DMS53 treated with DMSO at 0.1 percent for 48 hours (cell line): ENCODE measurements around the gene BBOX1.

Source experiments
- DNase-seq: peaks from one replicate; lab custom pipeline; 2025; ENCODE audit not compliant: unreplicated experiment; lab: John Stamatoyannopoulos, UW

BBOX1 gene

DNA sequence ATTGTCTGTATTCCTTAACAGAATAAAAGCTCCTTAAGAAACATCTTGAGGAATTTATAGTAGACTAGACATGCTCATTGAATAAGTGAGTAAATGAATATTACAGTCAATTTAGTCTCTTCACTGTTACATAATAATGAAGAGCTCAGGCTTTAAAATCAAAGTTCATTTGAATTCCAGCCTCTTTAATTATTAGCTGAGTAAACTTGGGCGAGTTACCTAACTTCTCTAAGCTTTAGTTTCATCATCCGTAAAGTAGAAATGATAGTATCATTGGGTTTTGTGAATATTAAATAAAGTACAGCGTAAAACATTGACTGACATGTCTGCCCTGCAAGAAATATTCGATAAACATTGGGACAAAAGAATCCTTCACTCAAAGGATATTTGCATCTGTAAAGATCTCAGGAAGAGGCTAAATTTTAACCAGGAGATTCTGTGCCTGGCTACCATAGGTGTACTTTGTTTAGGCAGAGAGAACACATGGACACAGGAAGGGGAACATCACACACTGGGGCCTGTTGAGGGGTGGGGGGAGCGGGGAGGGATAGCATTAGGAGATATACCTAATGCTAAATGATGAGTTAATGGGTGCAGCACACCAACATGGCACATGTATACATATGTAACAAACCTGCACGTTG lies 15.2 kb upstream of the BBOX1 start:
- DNase-seq = no peak

- no peak for DNase-seq
Measured at GRCh38 chr11:27025957-27026733, 14.5 kb upstream of the BBOX1 start.

- no peak for DNase-seq
Measured at GRCh38 chr11:27028561-27028965, 12.1 kb upstream of the BBOX1 start.

GRCh38 chr11:27029966-27030365 lies 10.6 kb upstream of the BBOX1 start:
- DNase-seq = no peak

- DNase-seq = no peak
Measured at GRCh38 chr11:27031754-27032153, 8.9 kb upstream of the BBOX1 start.

DNA sequence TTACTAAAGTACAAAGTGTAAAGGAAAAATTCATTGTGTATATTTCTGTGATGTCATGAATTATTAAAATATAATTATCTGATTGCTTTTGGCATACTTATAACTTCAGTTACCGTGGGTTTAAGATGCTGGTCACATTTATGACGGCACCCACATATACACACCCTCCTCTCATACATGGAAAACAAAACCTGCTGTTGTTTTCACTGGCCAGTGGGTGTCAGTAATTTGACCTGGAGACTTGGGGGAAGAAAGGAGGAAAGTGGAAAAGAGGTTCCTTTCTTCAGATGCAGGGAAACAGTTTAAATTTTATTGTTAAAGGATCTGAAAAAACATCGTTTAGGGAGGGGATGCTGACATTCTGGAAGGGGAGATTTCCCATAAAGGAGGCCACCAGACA lies 742 bp upstream of the BBOX1 start:
- DNase-seq = no peak

DNA sequence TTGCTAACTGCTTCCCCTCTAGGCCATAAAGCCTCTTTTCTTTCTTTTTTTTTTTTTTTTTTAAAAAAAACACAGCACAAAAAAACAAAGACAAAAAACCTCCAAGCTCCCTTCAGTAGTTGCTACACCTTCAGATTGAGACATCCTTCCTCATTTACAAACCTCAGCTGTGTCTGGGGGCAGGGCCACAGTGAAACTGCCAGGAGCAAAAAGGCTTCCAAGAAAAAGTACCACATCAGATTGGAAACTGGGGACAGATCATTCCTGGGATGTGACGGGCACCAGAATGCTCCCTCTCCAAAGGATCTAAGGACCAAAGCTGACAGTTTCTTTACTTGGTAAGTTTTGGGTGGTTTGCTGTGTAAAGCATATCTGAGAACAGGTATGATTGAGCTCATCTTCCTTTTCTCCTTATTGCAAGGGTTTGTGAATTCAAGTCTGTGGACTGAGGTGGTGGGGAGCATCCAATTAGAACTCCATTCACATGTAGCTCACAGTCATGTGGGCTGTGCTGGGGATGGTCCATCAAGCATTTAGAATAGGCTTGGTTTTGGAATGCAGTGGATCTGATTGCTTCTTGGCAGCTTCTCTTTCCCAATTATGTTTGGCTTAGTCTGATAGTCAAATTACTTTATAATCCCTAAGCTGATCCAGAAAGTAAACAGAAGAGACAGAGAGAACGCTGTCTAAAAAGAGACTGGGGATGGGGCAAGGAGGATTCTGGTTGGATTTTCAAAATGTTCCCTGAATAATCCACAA lies 705 bp downstream of the BBOX1 start:
- DNase-seq = no peak

DNA sequence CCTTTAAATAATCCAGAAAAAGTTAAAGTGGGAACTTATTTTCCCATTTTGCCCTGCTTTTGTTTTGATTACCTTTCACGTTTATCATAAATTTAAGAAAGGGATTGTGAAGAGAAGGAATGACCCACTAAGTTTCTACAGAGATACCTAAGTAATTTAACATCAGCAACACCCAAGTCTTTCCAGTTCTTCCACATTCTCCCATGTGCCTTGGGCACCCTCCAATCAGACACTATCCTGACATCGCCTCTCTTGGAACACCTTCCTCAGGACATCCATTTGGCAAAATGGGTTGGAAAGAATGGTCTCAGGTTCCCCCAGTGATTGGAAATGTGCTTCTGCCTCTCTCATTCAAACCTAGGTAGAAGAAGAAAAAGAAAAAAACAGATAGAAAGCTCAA lies 6.3 kb downstream of the BBOX1 start:
- DNase-seq = no peak

DNA sequence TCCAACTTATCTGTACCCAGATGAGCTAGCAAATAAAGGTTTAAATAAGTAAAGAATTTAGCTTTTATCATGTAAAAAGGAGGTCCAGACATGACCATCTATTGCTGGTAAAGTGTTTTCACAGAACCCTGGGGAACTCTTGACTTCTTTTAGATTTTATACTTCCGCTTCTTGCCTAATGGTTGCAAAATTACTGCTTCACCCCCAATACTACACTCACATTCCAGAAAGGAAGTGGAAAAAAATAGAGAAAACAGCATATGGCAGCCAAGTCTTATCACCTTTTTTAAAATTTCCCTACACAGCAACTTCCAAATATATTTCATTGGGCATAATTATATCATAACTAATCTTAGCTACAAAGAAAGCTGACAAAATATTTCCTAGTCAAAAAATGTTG lies 12.1 kb downstream of the BBOX1 start:
- no peak for DNase-seq

- no peak for DNase-seq
Measured at GRCh38 chr11:27055065-27055682, 14.6 kb downstream of the BBOX1 start.

DNA sequence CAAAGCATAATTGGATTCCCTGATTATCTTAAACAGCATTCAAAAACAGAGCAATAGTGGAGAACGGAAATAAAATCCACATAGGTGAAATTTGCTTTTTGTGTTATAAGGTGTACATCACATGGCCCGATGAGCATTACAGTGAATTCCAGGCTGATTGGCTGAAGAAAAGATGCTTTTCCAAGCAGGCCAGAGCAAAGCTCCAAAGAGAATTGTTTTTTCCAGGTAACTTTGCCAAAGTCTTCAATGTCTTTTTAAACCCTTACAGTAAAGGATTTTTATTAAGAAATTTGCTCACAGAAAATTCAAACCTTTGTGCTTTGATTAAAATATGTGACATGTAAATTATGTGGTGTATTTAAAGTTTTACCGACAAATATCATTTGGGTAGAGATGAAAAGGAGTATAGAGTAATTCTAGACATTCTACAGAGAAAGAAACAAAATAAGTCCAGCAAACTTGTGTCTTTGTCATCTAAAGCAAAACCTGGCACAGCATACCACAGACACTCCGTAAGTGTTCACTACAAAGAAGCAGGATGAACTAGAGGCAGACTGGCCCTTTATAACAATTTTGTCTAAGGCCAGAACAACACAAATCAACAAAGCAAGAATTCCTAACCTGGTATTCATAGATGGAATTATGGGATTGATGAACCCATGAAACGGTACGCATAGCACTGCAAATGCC lies 16.6 kb downstream of the BBOX1 start:
- no peak for DNase-seq

GRCh38 chr11:27058456-27058855 lies 17.8 kb downstream of the BBOX1 start:
- DNase-seq = no peak

GRCh38 chr11:27059431-27059830 lies 18.8 kb downstream of the BBOX1 start:
- no peak for DNase-seq

- DNase-seq = no peak
Measured at GRCh38 chr11:27060816-27061460, 20.3 kb downstream of the BBOX1 start.

GRCh38 chr11:27061461-27061821 lies 20.8 kb downstream of the BBOX1 start:
- no peak for DNase-seq

DNA sequence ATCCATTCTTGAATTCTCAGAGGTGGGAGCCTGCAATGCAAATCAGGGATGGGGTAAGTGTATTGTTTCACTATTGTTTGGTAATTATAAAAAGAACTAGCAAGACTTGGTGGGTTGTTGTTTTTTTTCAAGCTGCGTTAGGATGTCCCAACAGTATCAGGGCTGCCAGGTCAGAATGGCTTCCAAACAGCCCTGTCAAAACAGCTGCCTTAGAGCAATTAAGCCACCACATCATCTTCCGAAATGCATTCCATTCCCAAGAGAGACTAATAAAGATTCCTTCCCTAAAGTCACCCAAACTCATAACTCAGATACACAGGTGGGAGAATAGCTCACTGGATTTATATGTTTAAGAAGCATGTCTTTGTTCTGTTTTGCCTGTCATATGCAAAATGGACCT lies 23.5 kb downstream of the BBOX1 start:
- no peak for DNase-seq

DNA sequence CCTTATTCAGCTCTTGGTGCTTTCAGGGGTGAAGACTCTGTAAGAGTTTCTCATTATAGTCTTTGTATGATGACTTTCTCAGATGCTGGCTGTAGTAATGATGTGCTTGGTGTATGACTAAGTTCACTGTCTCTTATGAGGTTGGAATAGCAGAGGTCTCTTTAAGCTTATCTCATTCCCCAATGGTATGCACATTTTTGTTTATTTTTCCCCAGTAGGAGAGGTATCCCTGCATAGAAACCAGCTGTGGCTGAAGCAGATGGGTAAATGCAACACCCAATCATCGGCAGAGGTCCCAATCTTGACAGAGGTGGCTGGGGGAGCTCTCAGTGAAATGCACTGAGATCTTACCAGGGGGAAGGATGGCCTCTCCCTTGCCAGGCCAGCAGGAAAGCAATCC lies 34.6 kb downstream of the BBOX1 start:
- DNase-seq = no peak

- no peak for DNase-seq
Measured at GRCh38 chr11:27075655-27076054, 35.0 kb downstream of the BBOX1 start.

DNA sequence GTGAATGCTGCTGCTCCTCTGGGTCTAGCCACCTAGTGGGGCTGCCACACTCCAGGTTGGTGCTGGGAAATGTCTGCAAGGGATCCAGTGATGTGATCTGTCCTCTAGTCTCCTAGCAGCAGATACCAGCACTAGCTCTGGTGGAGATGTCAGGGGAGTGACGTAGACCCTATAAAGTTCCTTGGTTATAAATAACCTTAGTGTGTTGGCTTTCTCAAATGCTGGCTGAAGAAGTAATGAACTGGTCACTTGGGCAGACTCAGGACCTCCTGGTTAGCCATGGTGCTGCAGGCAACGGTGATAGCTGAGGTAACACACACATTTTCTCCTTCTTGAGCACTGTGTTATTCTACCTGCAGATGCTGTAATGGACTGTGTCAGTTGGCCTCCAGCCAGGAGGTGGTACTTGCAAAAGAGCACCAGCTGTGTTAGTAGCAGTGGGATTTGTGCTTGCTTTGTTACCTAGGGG lies 35.5 kb downstream of the BBOX1 start:
- no peak for DNase-seq

GRCh38 chr11:27081056-27081455 lies 40.4 kb downstream of the BBOX1 start:
- no peak for DNase-seq

DNA sequence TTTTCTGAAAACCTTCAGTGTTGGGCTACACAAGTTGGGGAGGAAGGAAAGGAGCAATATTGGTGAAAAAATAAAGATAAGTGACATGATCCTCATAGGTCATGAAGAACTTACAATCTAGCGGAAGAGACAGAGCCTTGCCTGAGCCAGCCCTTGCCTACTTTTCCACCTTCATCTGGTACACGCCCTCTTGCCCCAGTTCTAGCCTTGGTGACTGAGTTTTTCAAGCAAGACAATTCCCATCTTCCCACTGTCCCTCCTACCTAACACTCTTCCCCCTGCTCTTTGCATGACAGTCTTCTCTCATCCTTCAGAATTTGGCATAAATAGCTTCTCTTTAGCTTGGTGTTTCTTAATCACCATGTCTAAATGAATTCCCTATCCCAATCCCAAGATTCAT lies 42.6 kb downstream of the BBOX1 start:
- DNase-seq = no peak
